GM20000 (cell line): ENCODE measurements around the gene FKBP5.

Source experiments
- DNase-seq: peaks from one replicate; pipeline ENCODE4 v3.0.0; 2012; ENCODE audit warnings: low spot score
- TF ChIP-seq, protein P1 (sequence below): IDR thresholded peaks from 2 replicates; pipeline ENCODE4 v1.5.1; 2012; ENCODE audit warnings: mild to moderate bottlenecking, control low read depth; ENCODE audit errors: extremely low read depth, missing control alignments

FKBP5 gene

DNA sequence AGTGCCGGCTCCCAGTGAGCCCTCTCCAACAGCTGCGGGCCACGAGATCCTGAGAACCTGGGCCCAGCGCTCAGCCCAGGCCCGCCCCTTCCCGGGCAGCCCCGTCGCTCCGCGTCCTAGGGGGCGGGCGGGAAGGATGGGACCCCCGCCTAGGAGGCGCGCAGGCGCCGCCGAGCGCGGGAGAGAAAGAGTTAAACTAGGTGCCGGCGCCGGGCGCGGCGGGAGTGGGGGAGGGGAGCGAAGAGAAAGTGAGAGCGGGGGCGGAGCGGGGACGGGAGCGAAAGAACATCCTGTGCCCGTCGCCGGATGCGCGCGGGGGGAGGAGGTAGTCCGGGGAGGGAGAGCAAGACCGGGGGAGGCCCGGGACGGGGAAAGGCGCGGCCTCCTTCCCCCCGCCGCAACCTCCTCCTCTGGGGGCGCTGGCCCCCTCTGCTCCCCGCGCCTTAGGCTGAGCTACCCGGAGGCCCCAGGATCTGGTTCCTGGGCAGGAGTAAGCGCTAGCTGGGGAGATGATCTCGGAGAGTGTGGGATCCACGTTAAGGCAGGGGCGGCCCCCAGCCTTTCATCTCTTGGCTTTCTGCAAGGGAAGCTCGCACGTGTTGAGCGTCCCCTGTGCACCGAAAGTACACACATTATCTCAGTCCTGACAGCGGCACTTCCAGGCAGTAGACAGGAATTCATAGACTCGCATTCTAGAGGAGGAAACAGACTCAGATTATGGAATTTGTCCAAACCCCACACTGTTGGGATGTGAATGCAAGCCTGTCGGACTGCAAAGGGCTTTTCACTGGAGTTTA is 43.2 kb upstream of the FKBP5 start:
- TF ChIP-seq, protein P1, sequence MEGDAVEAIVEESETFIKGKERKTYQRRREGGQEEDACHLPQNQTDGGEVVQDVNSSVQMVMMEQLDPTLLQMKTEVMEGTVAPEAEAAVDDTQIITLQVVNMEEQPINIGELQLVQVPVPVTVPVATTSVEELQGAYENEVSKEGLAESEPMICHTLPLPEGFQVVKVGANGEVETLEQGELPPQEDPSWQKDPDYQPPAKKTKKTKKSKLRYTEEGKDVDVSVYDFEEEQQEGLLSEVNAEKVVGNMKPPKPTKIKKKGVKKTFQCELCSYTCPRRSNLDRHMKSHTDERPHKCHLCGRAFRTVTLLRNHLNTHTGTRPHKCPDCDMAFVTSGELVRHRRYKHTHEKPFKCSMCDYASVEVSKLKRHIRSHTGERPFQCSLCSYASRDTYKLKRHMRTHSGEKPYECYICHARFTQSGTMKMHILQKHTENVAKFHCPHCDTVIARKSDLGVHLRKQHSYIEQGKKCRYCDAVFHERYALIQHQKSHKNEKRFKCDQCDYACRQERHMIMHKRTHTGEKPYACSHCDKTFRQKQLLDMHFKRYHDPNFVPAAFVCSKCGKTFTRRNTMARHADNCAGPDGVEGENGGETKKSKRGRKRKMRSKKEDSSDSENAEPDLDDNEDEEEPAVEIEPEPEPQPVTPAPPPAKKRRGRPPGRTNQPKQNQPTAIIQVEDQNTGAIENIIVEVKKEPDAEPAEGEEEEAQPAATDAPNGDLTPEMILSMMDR = no peak
- peak; percentile 91 for DNase-seq

- peak; percentile 93 for DNase-seq
- TF ChIP-seq, protein P1 = no peak
Measured at GRCh38 chr6:35731414-35731735, 42.7 kb upstream of the FKBP5 start.

DNA sequence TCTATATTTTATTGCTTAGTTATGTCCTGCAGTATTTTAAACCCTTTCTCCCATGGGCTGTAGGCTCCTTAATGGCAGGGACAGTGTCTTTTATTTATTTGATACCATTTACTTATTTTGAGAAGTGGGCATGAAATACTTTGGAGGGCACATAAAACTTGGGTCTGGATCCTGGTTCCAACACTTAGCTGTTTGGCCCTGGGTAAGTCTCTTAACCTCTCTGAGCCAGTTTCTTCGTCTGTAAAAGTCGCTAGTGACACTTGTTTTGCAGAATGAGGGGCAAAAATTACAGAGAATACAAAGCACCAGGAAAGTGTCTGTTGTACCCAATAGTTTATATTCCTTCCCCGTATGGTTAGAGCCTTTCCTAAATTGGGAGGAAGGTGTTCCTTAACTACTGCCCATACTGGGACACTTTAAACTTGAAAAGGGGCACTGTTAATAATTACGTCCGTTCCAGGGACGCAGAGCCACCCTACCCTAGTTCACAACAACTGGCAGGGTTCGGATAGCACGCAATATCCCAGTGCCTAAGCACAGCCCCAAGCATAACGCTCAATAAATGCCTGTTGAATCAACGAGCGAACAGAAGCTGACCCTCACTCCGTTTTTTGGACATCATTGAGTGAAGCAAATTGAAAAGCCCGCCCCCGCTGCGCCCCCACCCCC is 42.2 kb upstream of the FKBP5 start:
- no peak for DNase-seq
- TF ChIP-seq, protein P1 = no peak

DNA sequence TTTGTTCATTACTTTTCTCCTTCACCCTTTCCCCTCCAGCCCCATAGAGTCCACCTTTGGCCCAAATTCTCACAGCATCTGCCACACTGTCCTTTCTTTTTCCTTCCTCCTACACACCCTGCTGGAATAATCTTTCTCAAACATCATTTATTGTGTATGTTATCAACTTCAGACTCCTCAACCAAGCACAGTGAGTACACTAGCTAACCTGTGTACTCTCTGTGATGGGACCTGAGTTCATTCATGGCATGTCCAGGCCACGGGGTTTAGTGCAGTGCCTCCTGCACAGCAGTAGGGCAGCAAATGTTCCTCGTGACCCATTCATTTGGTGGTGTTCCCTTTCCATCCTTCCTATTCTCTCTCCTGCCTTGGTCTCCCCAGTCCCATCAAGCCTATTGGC is 41.0 kb upstream of the FKBP5 start:
- TF ChIP-seq, protein P1 = no peak
- DNase-seq = no peak

GRCh38 chr6:35728683-35729678 is 40.3 kb upstream of the FKBP5 start:
- DNase-seq = no peak
- TF ChIP-seq, protein P1 = no peak

GRCh38 chr6:35727935-35728682 is 39.4 kb upstream of the FKBP5 start:
- peak; percentile 90 for DNase-seq
- TF ChIP-seq, protein P1 = no peak
